ENCODE data around the gene BBIP1. TPM values are rescaled to one million over a fixed set of nuclear protein-coding genes. Genes with fewer than 3 reads are reported as not detected.

BBIP1 gene
- total and polyA plus RNA-seq, 10 of the 15 experiments (the other 5 are each of a cell fraction or from before 2014, with no cell fraction given) = 13.8 to 40.8 (median 31.3) TPM

DNA sequence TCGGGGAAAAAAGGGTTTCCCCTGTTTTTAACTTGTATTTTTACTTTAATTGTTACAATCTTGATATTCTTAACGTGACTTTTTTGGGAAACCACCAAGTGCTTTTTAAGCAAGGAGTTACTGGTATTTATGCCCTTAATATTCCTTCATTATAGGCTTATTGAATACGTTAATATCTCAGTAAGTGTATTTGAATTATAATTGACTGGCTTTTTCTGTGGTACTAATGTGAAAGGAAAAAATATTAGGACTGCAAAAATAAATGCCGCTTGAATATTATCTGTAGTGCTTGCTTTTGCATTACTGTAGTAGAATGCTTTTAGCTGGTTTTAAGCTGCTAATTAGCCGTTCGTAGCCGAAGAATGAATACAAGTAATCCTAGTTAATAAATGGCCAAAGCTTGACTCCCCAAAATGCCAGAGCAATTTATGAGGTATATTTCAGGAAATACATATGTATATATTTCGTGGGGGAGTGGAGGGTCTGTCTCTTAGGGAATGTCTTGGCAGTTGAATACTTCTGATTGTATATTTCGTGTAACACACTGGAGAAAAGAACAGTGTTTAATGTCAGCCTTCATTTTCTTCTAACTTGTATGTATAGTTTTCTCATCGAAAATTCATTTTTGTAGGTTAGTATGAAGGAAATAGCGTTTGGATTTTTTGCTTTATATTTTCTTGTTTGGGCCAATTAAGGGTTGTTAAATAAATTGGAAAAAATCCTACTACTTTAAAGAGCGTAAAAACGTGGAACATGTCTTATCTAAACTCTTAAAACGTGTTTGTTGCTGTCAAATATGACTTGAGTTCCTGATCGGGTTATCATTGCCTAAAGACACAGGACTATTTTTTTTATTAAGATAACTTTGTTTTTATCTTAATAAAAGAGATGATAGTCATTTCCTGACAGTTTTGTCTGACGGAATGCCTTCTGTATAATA lies 45.7 kb downstream of the BBIP1 start:
- Histone ChIP-seq H3K4me1 (ENCODE audit: control insufficient read depth, insufficient read depth, low read length) (peaks cover 30% of the 10 kb centered on the region), H3K9me3 (replicated peaks; ENCODE audit: control insufficient read depth, insufficient read depth, low read length) (no peaks in the 10 kb centered on the region), H3K27me3 (replicated peaks in 1 of 2; ENCODE audit: control insufficient read depth in 2 of 2, insufficient read depth in 2 of 2, low read length in 1 of 2) (no peaks in the 10 kb centered on the region), H3K9ac (ENCODE audit: control insufficient read depth, insufficient read depth, low read length) (peak overlapping the region; percentile 94), H3K27ac (ENCODE audit: control insufficient read depth, insufficient read depth) (peak overlapping the region; percentile 99), H3K79me2 (ENCODE audit: control insufficient read depth, insufficient read depth, low read length) (peaks cover 87% of the 10 kb centered on the region), H3K36me3 (ENCODE audit: control insufficient read depth in 2 of 2, insufficient read depth in 2 of 2, low read length in 1 of 2) (no peaks in the 10 kb centered on the region; a peak in 1 of 4 replicates), H4K20me1 (ENCODE audit: control insufficient read depth, insufficient read depth) (no peaks in the 10 kb centered on the region), H3K4me2 (ENCODE audit: control insufficient read depth, insufficient read depth) (peak overlapping the region; percentile 56; the same call in 1 of the 2 replicates), H3K4me3 (peak overlapping the region; percentile 65), H2AFZ (ENCODE audit: control insufficient read depth, low read depth, low read length) (peak overlapping the region; percentile 24; the same call in 1 of the 2 replicates)
- no peak for ATAC-seq
- 4% methylated on average over 16 of the region's 16 CpGs for WGBS (ENCODE audit: insufficient coverage, insufficient replicate concordance, low lambda C conversion rate, missing lambda C conversion rate)
- DNase-seq (ENCODE audit: low read depth, low spot score) = no peak
- intact Hi-C loops (cut with micrococcal nuclease; ENCODE audit: unreplicated experiment) (loop anchor here (2.0 to 10.0 kb wide), 4 partner anchors 70 to 368 kb away; no protein-coding TSS in a partner anchor), in situ Hi-C loops (cut with MboI) (no loop called here)
- ChIA-PET SMC1A (ENCODE audit: uncharacterized antibody, unreplicated experiment) (interaction anchor here (1.1 to 2.3 kb wide), 12 partner anchors 8 to 71 kb away, joined by 3 to 19 read pairs (median 7); no protein-coding TSS in a partner anchor), POLR2A (interaction anchor here (0.8 to 2.3 kb wide), 10 partner anchors 11 to 69 kb away, joined by 3 to 17 read pairs (median 5); no protein-coding TSS in a partner anchor), CTCF (interaction anchor here (0.7 to 2.3 kb wide), 10 partner anchors 9 to 127 kb away, joined by 3 to 27 read pairs (median 4); no protein-coding TSS in a partner anchor), RAD21 (ENCODE audit: unreplicated experiment) (interaction anchor here (0.6 to 2.3 kb wide), 19 partner anchors 9 to 99 kb away, joined by 3 to 28 read pairs (median 3); partner anchors contain the start of gene BBIP1)
- no peak for FAIRE-seq
- TSS peak; percentile 63 for BruUV-seq (replicated peaks)
- TF ChIP-seq, protein P1, sequence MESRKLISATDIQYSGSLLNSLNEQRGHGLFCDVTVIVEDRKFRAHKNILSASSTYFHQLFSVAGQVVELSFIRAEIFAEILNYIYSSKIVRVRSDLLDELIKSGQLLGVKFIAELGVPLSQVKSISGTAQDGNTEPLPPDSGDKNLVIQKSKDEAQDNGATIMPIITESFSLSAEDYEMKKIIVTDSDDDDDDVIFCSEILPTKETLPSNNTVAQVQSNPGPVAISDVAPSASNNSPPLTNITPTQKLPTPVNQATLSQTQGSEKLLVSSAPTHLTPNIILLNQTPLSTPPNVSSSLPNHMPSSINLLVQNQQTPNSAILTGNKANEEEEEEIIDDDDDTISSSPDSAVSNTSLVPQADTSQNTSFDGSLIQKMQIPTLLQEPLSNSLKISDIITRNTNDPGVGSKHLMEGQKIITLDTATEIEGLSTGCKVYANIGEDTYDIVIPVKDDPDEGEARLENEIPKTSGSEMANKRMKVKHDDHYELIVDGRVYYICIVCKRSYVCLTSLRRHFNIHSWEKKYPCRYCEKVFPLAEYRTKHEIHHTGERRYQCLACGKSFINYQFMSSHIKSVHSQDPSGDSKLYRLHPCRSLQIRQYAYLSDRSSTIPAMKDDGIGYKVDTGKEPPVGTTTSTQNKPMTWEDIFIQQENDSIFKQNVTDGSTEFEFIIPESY (IDR thresholded peaks at IDR 0.05) = no peak
- TF ChIP-seq NBN (IDR thresholded peaks at IDR 0.05) = no peak
- TF ChIP-seq DPF2 (IDR thresholded peaks at IDR 0.05) = no peak
- no peak for TF ChIP-seq TARDBP (IDR thresholded peaks at IDR 0.05; ENCODE audit: borderline replicate concordance)
- TF ChIP-seq MLLT1 (IDR thresholded peaks at IDR 0.05) = peak; percentile 44; the same call in 1 of the 2 replicates
- no peak for TF ChIP-seq EGR1 (IDR thresholded peaks at IDR 0.05; ENCODE audit: borderline replicate concordance in 1 of 2, low read depth in 2 of 2, low read length in 2 of 2)
- TF ChIP-seq, protein P2, sequence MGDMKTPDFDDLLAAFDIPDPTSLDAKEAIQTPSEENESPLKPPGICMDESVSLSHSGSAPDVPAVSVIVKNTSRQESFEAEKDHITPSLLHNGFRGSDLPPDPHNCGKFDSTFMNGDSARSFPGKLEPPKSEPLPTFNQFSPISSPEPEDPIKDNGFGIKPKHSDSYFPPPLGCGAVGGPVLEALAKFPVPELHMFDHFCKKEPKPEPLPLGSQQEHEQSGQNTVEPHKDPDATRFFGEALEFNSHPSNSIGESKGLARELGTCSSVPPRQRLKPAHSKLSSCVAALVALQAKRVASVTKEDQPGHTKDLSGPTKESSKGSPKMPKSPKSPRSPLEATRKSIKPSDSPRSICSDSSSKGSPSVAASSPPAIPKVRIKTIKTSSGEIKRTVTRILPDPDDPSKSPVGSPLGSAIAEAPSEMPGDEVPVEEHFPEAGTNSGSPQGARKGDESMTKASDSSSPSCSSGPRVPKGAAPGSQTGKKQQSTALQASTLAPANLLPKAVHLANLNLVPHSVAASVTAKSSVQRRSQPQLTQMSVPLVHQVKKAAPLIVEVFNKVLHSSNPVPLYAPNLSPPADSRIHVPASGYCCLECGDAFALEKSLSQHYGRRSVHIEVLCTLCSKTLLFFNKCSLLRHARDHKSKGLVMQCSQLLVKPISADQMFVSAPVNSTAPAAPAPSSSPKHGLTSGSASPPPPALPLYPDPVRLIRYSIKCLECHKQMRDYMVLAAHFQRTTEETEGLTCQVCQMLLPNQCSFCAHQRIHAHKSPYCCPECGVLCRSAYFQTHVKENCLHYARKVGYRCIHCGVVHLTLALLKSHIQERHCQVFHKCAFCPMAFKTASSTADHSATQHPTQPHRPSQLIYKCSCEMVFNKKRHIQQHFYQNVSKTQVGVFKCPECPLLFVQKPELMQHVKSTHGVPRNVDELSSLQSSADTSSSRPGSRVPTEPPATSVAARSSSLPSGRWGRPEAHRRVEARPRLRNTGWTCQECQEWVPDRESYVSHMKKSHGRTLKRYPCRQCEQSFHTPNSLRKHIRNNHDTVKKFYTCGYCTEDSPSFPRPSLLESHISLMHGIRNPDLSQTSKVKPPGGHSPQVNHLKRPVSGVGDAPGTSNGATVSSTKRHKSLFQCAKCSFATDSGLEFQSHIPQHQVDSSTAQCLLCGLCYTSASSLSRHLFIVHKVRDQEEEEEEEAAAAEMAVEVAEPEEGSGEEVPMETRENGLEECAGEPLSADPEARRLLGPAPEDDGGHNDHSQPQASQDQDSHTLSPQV (IDR thresholded peaks at IDR 0.05) = no peak
- TF ChIP-seq BMI1 (IDR thresholded peaks at IDR 0.05; ENCODE audit: borderline replicate concordance) = no peak
- TF ChIP-seq MTA3 (IDR thresholded peaks at IDR 0.05; ENCODE audit: borderline replicate concordance, low read length) = no peak
- no peak for TF ChIP-seq IKZF1 (conservative IDR thresholded peaks at IDR 0.05)
- TF ChIP-seq MYC (IDR thresholded peaks at IDR 0.05; ENCODE audit: insufficient read depth, insufficient read length, insufficient replicate concordance, low read length, severe bottlenecking) = no peak
- no peak for TF ChIP-seq YY1 (IDR thresholded peaks at IDR 0.05; ENCODE audit: low read depth, low read length)
- 0 out of 2 replicates have a peak, but pooled peaks have one; percentile 9 for TF ChIP-seq FOXM1 (IDR thresholded peaks at IDR 0.05; ENCODE audit: low read depth, low read length)
- TF ChIP-seq MYB (IDR thresholded peaks at IDR 0.05; ENCODE audit: borderline replicate concordance, low read depth, low read length) = no peak

Measured in GM12878 (cell line).